ENCODE results near the gene HNRNPL. TPM values are rescaled to one million over a fixed set of nuclear protein-coding genes. Genes with fewer than 3 reads are reported as not detected.

Gene HNRNPL
- total RNA-seq, 1 experiment from 2014 or later: 297 TPM

- peak; percentile 17 for DNase-seq (ENCODE audit: low read depth)
These were observed 4.3 kb downstream of the HNRNPL start for GRCh38 chr19:38845374-38846024.

DNA sequence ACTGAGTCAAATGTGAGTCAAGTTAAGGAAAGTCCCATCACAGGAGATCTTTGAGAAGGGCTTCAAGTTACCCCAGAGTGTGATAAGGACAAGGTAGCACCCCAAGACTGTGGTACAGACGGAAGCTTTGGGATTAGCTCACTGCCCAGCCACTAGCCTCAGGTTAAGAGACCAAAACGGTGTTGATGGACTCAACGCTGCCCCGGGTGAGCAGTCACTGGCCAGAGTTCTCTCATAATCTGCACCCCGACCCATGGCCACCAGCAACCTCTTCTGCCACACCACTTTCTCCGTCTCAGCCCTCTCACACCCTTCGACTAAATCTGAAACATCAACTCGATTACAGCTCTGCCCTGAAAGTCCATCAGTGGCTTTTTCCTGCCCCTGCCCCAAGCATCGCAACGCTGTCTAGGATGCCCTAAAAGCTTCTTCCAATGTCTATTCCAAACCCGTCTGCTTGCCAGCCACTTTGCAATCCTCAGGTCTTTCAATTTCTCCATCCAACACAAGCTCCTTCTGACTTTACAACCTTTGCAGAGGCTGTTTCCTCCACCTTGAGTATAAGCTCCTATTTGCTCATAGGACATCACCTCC, 5.6 kb downstream of the HNRNPL start:
- no peak for DNase-seq (ENCODE audit: low read depth)

GRCh38 chr19:38843175-38843758, 6.5 kb downstream of the HNRNPL start:
- no peak for DNase-seq (ENCODE audit: low read depth)

DNA sequence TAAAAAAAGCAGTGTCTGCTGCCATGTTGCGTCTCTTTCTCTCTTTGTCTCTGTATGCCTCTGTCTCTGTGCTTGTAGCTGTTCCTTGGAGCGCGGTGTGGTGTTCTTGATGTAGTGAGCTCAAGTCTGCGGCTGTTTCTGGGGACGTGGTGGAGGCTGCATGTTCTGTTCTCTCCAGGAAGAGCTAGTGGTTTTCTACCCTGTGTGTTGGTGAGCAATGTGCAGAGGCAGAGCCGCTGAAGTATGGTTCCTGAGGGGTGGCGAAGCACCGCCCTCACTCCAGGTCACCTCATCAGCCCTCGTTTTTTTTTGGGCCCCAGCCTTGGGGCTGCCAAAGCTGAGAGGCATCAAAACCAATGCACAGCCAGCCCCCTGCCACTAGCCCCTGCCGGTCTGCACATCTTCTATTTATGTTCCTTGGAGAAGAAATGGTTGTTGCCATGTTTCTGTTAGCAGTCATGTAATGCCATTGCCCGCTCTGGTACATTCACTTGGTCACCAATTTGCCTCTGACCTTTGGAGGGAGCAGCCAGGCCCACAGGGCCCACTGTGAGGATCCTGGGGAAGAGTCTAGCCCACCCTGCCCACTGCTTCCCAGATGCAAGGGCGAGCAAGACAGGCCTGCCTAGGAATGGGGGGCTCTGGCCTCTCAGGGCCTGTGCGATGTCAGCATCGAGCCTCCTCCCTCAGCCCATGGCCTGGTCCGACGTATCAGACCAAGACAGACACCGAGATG, 7.2 kb downstream of the HNRNPL start:
- DNase-seq (ENCODE audit: low read depth): no peak

DNA sequence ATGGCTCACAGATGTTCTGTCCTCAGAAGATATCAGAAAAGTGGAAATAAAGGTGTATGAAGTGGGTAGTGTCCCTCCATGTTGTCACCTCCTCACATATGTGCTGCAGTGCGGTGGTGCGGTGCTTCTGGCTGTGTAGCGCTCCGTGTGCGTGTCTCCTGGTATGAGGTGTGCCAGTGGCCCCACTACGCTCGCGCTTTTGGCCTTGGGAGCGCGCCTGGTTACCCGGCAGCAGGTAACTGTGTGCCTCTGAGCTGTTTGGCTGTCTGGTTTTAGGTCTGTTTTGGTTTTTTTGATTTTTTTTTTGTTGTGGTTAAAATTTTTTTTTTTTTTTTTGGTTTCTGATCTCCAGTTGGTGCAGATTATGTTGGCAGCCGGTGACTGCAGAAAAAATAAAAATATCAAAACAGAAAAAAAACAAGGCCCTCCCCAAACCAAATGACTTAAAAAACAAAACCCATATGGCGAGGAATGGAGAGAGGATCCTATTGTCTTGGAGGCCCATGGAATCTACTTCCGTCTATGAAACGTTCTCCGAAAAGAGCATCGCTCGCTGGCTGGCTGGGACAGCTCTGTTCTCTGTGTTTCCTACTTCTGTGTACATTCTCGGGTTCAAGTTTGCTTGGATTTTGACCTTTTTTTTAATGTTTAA, 7.9 kb downstream of the HNRNPL start:
- no peak for DNase-seq (ENCODE audit: low read depth)

DNA sequence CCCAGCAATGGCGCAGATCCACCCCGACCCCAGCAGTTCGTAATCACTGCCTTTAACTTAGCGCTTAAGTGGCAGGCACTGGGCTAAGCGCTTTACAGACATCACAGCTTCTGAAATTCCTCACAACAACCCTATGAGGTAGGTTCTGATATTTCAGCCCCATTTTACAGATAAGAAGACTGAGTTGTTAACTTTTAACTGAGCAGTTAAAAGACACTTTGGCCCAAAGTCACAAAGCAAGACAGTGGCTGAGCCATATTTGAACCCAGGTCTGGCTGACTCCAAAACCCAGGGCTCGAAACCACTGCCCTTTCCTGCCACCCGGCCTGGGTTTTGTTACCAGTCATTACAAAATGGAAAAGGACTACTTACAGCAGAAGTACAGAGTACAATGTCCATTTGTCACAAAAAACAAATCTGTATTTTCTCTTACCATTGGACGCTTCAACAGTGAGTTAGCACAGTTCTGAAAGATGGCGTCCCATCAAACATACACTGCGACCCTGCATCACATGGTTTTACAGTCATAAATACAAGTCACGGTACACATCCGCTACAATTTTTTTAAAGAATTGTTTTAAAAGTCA, 8.5 kb downstream of the HNRNPL start:
- no peak for DNase-seq (ENCODE audit: low read depth)

GRCh38 chr19:38840583-38840968, 9.2 kb downstream of the HNRNPL start:
- DNase-seq (ENCODE audit: low read depth): peak; percentile 53

GRCh38 chr19:38839816-38840582, 9.8 kb downstream of the HNRNPL start:
- no peak for DNase-seq (ENCODE audit: low read depth)

DNA sequence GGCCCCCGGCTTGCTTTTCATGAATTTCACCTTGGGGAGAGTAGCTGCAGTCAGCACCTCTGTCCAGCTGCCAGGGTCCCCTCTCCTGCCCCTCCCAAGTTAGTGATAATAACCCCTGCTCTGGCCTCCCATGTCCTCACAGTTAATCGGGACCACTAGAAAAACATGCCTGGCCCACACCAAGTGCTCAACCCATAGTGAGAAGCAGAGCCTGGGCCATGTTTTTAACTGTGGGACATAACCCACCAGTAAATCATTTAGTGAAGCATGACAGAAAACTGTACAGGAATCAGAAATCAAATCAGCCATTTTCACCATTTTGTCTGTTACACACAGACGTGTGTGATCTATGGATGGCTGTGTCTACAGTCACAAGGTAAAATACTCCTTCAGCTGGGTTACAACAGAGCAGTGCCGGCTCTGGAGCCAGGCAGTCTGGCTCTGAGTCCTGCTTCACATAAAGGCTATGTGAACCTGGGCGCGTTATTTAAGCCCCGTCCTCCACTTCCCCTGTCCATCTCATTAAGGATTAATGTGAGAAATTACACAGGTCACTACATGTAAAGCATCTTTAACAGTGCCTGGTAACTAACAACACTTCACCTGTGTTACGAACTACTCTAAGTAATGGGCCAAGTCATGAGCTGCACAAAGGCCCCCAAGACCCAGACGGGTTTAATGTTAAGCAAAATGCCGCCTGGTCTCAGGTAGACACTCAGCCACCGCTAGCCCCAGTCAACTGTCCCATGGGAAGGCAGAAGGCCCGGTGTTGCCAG, 10.6 kb downstream of the HNRNPL start:
- DNase-seq (ENCODE audit: low read depth): no peak

DNA sequence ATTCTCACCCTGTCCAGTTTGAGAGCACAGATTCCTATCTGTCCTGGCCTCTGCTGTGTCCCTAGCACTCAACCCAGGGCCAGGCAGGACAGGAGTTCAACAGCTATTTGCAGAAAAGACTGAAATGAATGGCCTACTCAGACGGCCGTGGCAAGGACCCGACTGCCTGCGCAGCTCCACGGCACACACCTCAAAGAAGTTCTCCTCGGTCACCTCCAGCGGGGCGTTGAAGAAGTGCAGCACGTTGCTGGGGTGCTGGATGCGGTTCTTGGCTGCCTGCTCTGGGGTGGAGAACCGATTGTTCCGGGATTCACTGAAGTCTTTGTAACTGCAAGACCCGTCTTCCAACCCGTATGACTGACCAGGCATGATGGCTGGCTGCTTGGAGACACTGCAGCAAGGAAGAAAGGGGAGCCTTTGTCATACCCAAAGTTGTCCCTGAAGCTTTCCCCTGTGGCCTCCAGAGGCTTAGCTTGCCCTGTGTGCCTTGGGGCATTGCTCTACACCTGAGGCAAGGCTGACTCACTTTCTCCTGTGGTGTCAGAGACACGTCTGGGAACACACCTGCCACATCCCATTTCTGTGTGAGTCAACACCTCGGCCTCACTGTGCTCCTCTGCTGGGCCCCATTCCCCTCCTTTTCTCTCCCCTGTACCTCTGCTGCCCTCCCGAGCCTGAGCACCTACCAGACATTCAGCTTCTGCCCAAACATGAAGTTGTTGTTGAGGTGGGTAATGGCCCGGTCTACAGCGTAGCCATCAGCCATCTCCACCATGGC, 11.4 kb downstream of the HNRNPL start:
- peak; percentile 18 for DNase-seq (ENCODE audit: low read depth)

- no peak for DNase-seq (ENCODE audit: low read depth)
These were observed 12.1 kb downstream of the HNRNPL start for GRCh38 chr19:38837656-38838121.

- DNase-seq (ENCODE audit: low read depth): no peak
These were observed 12.7 kb downstream of the HNRNPL start for GRCh38 chr19:38836983-38837626.

DNA sequence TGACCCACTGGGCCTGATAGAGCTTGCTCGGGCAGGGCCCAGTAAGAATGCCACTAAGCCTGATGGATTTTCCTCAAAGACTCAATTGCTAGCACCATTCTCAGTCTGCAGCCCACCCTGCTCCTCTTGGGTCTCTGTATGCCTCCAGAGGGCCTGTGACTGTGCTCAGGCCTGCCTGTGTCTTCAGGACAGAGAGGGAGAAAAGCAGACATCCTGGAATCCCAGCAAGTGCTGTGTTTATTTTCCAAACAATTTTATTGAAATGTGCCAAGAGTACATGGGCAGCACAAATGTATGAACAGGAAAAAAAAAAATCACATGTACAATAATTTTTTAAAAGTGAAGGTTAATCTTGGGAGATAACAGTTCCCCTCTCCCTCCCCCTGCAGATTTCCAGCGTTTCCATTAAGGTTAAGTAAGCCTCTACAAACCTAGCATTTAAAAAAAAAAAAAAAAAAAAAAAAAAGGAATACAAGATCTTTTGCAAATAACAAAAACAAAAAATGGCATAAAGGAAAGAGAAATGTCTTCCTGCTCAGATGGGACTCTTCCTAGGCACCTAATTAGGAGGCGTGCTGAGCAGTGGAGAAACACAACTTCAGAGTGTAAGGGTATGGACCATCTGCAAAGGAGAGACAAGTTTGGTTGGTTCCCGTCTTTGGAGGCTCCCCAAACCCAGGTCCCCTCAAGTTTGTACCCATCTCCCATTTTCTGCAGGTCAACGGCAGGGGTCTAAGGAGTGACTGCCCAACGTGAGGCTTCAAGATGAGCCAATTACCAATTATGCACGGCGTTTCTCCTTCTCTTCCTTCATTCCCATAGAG, 13.4 kb downstream of the HNRNPL start:
- DNase-seq (ENCODE audit: low read depth): no peak

- DNase-seq (ENCODE audit: low read depth): no peak
These were observed 15.2 kb downstream of the HNRNPL start for GRCh38 chr19:38834590-38834989.

DNA sequence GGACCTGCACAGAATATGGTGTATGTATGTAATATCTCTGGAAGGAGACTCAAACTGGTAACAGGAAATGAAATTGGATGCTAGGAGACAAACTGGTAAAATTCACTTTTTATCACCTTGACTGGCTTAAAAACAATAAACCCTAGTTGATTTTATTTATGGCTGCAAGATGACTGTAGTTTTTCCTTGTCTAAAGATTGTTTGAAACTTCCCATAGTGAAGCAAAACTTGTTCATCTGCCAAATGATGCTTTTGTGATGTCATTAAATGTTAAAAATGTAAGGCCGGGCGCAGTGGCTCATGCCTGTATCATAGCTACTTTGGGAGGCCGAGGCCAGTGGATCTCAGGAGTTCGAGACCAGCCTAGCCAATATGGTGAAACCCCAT, 15.7 kb downstream of the HNRNPL start:
- DNase-seq (ENCODE audit: low read depth): no peak

- DNase-seq (ENCODE audit: low read depth): no peak
These were observed 16.7 kb downstream of the HNRNPL start for GRCh38 chr19:38833092-38833425.

DNA sequence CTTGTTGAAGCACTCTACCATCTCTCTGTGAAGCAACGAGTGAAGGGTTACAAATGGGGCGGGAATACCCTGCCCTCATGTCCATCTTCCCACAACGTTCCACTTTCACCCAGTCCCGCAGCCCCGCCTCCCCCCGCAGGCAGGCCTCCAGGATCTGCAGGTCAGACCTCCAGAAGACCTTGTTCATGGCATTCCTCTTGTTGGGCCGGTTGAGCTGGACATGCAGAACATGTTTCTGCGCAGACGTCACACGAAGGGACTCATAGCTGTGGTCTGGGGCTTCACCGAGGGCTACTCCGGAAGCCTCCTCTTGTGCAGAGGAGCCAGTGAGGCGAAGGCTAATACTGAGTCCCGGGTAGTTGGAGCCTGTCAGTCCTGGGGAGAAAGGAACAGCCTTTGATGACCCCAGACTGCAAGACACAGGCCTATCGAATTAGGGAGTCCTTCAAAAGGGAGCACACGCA, 18.6 kb downstream of the HNRNPL start:
- DNase-seq (ENCODE audit: low read depth): peak; percentile 89
